ENCODE data around the gene FGD6.

The FGD6 gene

DNA sequence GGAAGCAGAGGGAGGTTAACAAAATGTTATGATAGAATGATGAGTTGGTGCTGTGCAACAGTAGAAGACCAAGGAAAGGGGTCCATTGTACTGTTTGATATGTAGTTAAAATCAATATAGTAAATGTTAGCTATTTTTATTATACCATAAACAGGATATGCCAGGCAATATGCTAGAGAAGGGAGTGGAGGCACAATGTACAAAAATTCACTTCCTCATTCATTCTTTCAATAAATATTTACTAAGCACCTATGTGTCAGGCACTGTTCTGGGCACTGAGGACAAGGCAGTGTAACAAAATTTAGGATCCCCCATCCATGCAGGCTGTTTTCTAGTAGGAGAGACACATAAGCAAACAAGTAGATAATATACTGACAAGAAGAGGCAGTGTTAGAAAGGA is 25.0 kb downstream of the FGD6 start:
- Histone ChIP-seq H3K4me3 (ENCODE audit: low read length) (no peak overlapping the region), H3K36me3 (ENCODE audit: control insufficient read depth, insufficient read depth, low read length, severe bottlenecking) (no peaks in the 10 kb centered on the region), H3K4me1 (ENCODE audit: control insufficient read depth, insufficient read depth, low read length) (peaks cover 3% of the 10 kb centered on the region), H3K9me3 (ENCODE audit: control insufficient read depth, low read length) (no peaks in the 10 kb centered on the region), H3K27me3 (replicated peaks; ENCODE audit: control insufficient read depth, insufficient read depth, low read length) (no peaks in the 10 kb centered on the region), H3K9ac (ENCODE audit: low read length) (no peak overlapping the region)
- no peak for DNase-seq (ENCODE audit: low read depth)

DNA sequence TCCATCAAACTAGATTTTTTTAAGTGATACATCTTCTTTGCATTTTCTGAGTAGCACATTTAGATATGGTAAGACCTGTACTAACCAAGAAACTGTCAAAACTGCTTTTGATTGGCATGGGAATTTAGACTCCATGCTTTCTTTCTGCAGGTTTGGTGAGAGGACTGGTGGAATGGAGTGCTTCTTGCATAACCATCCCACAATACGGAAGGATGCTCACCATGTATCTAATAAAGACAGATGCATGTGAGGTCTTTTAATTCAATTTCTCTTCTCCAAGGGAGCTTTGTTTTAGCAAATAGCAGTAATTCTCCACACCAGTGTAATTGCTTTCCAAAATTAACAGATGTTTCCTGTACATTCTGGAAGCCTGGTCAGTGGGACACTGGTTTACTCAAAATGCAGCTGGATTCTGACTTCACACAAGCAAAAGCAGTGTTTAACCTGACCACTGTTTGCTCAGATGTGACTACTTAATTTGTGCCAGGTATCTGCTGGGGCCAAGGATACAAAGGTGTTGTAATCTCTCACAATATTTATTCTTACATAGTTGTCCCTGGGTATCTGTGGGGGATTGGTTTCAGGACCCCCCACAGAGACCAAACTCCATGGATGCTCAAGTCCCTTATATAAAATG is 26.1 kb downstream of the FGD6 start:
- Histone ChIP-seq H3K4me1 (ENCODE audit: control insufficient read depth, insufficient read depth, low read length) (peaks cover 3% of the 10 kb centered on the region), H3K4me3 (ENCODE audit: low read length) (no peak overlapping the region), H3K36me3 (ENCODE audit: control insufficient read depth, insufficient read depth, low read length, severe bottlenecking) (no peaks in the 10 kb centered on the region), H3K27me3 (replicated peaks; ENCODE audit: control insufficient read depth, insufficient read depth, low read length) (no peaks in the 10 kb centered on the region), H3K9me3 (ENCODE audit: control insufficient read depth, low read length) (no peaks in the 10 kb centered on the region), H3K9ac (ENCODE audit: low read length) (no peak overlapping the region)
- DNase-seq (ENCODE audit: low read depth) = no peak

DNA sequence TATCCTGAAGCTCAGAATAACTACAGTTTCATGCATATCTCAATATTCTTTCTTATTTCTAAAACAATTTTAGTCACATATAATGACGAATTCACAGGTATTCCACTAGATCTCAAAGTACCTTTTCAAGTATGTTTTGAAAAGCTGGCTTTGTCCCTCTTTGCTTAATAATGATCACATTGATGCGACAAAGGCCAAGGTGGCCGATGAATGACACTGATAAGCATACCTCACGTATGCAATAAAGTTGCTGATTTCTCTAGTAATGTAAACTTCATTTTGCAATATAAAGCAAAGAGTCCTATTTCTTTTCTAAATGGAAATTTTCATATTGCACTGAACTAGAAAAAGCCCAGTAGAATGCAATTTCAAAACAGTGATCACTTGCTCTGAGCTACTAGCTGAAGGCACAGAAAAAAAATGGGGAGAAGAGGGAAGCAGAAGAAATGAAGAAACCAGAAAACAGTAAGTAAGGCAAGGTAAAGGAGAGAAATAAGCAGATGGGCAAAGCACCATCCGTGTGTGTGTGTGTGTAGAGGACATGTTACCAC is 29.3 kb downstream of the FGD6 start:
- Histone ChIP-seq H3K9ac (ENCODE audit: low read length) (no peak overlapping the region), H3K4me3 (ENCODE audit: low read length) (no peak overlapping the region), H3K4me1 (ENCODE audit: control insufficient read depth, insufficient read depth, low read length) (peaks cover 2% of the 10 kb centered on the region), H3K27me3 (replicated peaks; ENCODE audit: control insufficient read depth, insufficient read depth, low read length) (no peaks in the 10 kb centered on the region), H3K9me3 (ENCODE audit: control insufficient read depth, low read length) (no peaks in the 10 kb centered on the region), H3K36me3 (ENCODE audit: control insufficient read depth, insufficient read depth, low read length, severe bottlenecking) (no peaks in the 10 kb centered on the region)
- no peak for DNase-seq (ENCODE audit: low read depth)

DNA sequence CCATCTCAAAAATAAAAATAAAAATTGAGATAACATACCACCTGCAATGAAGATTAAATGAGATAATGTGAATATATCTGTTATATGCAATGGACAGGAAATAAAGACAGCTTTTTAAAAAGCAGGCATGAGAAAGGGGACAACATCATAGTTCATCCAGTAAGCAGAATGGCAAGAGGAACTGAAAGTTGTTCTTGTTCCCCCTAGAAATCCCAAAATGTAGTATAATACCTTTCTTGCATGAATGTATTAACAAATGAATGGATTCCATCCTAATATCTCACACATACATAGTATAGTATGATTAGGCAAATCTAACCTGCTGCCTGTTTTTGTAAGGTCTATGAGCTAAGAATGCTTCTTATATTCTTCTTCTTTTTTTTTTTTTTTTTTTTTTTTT is 31.4 kb downstream of the FGD6 start:
- no peak overlapping the region for H3K9ac ChIP-seq (ENCODE audit: low read length)
- DNase-seq (ENCODE audit: low read depth) = no peak
- no peaks in the 10 kb centered on the region for H3K4me1 ChIP-seq (ENCODE audit: control insufficient read depth, insufficient read depth, low read length)
- no peaks in the 10 kb centered on the region for H3K36me3 ChIP-seq (ENCODE audit: control insufficient read depth, insufficient read depth, low read length, severe bottlenecking)
- H3K9me3 ChIP-seq (ENCODE audit: control insufficient read depth, low read length) = no peaks in the 10 kb centered on the region
- H3K27me3 ChIP-seq (replicated peaks; ENCODE audit: control insufficient read depth, insufficient read depth, low read length) = no peaks in the 10 kb centered on the region
- no peak overlapping the region for H3K4me3 ChIP-seq (ENCODE audit: low read length)

DNA sequence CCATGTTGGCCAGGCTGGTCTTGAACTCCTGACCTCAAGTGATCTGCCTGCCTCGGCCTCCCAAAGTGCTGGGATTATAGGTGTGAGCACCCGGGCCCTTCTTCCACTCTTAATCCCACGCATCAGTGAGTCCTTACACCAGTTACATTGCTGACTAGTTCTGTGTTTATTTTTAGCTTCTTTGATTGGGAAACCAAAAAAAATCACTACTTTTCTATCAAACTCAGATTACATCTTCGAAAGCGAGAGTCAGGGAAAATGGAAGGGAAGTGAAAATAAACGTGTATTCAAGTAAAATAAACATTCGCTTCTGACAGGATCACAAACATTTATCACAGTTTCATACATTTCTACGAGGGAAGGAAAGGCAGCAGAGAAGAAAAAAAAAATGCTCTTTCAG is 32.2 kb downstream of the FGD6 start:
- Histone ChIP-seq H3K36me3 (ENCODE audit: control insufficient read depth, insufficient read depth, low read length, severe bottlenecking) (no peaks in the 10 kb centered on the region), H3K27me3 (replicated peaks; ENCODE audit: control insufficient read depth, insufficient read depth, low read length) (no peaks in the 10 kb centered on the region), H3K9ac (ENCODE audit: low read length) (no peak overlapping the region), H3K9me3 (ENCODE audit: control insufficient read depth, low read length) (no peaks in the 10 kb centered on the region), H3K4me3 (ENCODE audit: low read length) (no peak overlapping the region), H3K4me1 (ENCODE audit: control insufficient read depth, insufficient read depth, low read length) (no peaks in the 10 kb centered on the region)
- DNase-seq (ENCODE audit: low read depth) = no peak

- DNase-seq (ENCODE audit: low read depth) = no peak
- no peaks in the 10 kb centered on the region for H3K9me3 ChIP-seq (ENCODE audit: control insufficient read depth, low read length)
- H3K27me3 ChIP-seq (replicated peaks; ENCODE audit: control insufficient read depth, insufficient read depth, low read length) = no peaks in the 10 kb centered on the region
- no peaks in the 10 kb centered on the region for H3K4me1 ChIP-seq (ENCODE audit: control insufficient read depth, insufficient read depth, low read length)
- H3K36me3 ChIP-seq (ENCODE audit: control insufficient read depth, insufficient read depth, low read length, severe bottlenecking) = no peaks in the 10 kb centered on the region
- H3K4me3 ChIP-seq (ENCODE audit: low read length) = no peak overlapping the region
- H3K9ac ChIP-seq (ENCODE audit: low read length) = no peak overlapping the region
Observed at GRCh38 chr12:95184121-95184520, 33.1 kb downstream of the FGD6 start.

GRCh38 chr12:95182868-95183415 is 34.3 kb downstream of the FGD6 start:
- no peaks in the 10 kb centered on the region for H3K27me3 ChIP-seq (replicated peaks; ENCODE audit: control insufficient read depth, insufficient read depth, low read length)
- peak; percentile 72 for DNase-seq (ENCODE audit: low read depth)

GRCh38 chr12:95181103-95181502 is 36.2 kb downstream of the FGD6 start:
- DNase-seq (ENCODE audit: low read depth) = no peak
- H3K36me3 ChIP-seq (ENCODE audit: control insufficient read depth, insufficient read depth, low read length, severe bottlenecking) = no peaks in the 10 kb centered on the region
- H3K9ac ChIP-seq (ENCODE audit: low read length) = no peak overlapping the region
- H3K27me3 ChIP-seq (replicated peaks; ENCODE audit: control insufficient read depth, insufficient read depth, low read length) = no peaks in the 10 kb centered on the region
- H3K4me1 ChIP-seq (ENCODE audit: control insufficient read depth, insufficient read depth, low read length) = no peaks in the 10 kb centered on the region
- H3K9me3 ChIP-seq (ENCODE audit: control insufficient read depth, low read length) = no peaks in the 10 kb centered on the region
- H3K4me3 ChIP-seq (ENCODE audit: low read length) = no peak overlapping the region

More at GRCh38 chr12:95182868-95183415, 34.3 kb downstream of the FGD6 start:
- H3K36me3 ChIP-seq (ENCODE audit: control insufficient read depth, insufficient read depth, low read length, severe bottlenecking) = no peaks in the 10 kb centered on the region
- no peaks in the 10 kb centered on the region for H3K9me3 ChIP-seq (ENCODE audit: control insufficient read depth, low read length)
- H3K9ac ChIP-seq (ENCODE audit: low read length) = no peak overlapping the region
- H3K4me3 ChIP-seq (ENCODE audit: low read length) = no peak overlapping the region
- H3K4me1 ChIP-seq (ENCODE audit: control insufficient read depth, insufficient read depth, low read length) = no peaks in the 10 kb centered on the region

- DNase-seq (ENCODE audit: low read depth) = no peak
- no peak overlapping the region for H3K4me3 ChIP-seq (ENCODE audit: low read length)
- peaks cover under 1% of the 10 kb centered on the region for H3K4me1 ChIP-seq (ENCODE audit: control insufficient read depth, insufficient read depth, low read length)
- H3K9ac ChIP-seq (ENCODE audit: low read length) = no peak overlapping the region
- no peaks in the 10 kb centered on the region for H3K27me3 ChIP-seq (replicated peaks; ENCODE audit: control insufficient read depth, insufficient read depth, low read length)
- H3K36me3 ChIP-seq (ENCODE audit: control insufficient read depth, insufficient read depth, low read length, severe bottlenecking) = no peaks in the 10 kb centered on the region
- H3K9me3 ChIP-seq (ENCODE audit: control insufficient read depth, low read length) = no peaks in the 10 kb centered on the region
Observed at GRCh38 chr12:95179011-95179410, 38.3 kb downstream of the FGD6 start.

DNA sequence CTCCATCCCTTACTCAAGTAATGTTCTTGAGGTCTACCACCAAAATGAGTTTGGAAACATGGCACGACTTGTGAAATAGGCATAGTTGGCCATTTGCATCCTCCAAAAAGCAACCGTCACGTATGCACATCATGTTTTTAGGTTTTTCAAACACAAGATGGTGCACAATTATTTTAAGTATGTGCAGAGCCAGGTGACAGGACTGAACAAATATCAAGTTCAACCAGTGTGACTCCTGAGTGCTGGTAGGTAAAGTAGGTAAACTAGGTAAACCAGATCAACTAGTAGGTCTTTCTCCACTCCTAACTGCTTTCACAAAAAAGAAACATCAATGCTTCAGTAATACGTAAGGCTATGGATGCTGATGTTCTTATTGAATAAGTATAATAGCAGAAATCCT is 39.1 kb downstream of the FGD6 start:
- no peak overlapping the region for H3K4me3 ChIP-seq (ENCODE audit: low read length)
- no peaks in the 10 kb centered on the region for H3K27me3 ChIP-seq (replicated peaks; ENCODE audit: control insufficient read depth, insufficient read depth, low read length)
- peaks cover 9% of the 10 kb centered on the region for H3K4me1 ChIP-seq (ENCODE audit: control insufficient read depth, insufficient read depth, low read length)
- no peaks in the 10 kb centered on the region for H3K36me3 ChIP-seq (ENCODE audit: control insufficient read depth, insufficient read depth, low read length, severe bottlenecking)
- no peak overlapping the region for H3K9ac ChIP-seq (ENCODE audit: low read length)
- DNase-seq (ENCODE audit: low read depth) = no peak
- H3K9me3 ChIP-seq (ENCODE audit: control insufficient read depth, low read length) = no peaks in the 10 kb centered on the region

- Histone ChIP-seq H3K4me1 (ENCODE audit: control insufficient read depth, insufficient read depth, low read length) (peaks cover 11% of the 10 kb centered on the region), H3K4me3 (ENCODE audit: low read length) (no peak overlapping the region), H3K36me3 (ENCODE audit: control insufficient read depth, insufficient read depth, low read length, severe bottlenecking) (no peaks in the 10 kb centered on the region), H3K27me3 (replicated peaks; ENCODE audit: control insufficient read depth, insufficient read depth, low read length) (no peaks in the 10 kb centered on the region), H3K9ac (ENCODE audit: low read length) (no peak overlapping the region), H3K9me3 (ENCODE audit: control insufficient read depth, low read length) (no peaks in the 10 kb centered on the region)
- no peak for DNase-seq (ENCODE audit: low read depth)
Observed at GRCh38 chr12:95177201-95177768, 40.0 kb downstream of the FGD6 start.
